ENCODE data around the gene POMZP3.
"Not testable (repeated sequence)": the region's sequence is repeated elsewhere in the genome, so short reads cannot be mapped to it uniquely, and the experiment has no call there.

DNA sequence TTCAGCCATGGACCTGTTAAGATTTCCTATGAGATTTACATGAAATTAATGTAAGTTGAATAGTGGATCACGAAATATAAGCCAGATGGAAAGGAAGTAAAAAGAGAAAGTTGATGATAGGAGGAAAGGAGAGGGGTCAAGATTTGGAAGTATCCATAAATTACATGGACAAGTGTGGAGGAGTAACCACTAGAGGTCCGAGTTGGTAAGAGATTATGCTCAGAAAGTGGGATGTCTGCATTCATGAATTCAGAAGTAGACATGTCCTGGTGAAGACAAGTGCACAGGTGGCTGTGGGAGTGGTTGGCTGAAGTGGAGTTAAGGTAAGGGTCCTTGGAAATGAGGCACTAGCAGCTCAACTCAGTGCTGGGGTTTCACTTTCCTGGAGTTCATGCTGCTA lies 29.3 kb upstream of the POMZP3 start:
- not testable (repeated sequence) for TF ChIP-seq POLR2A (IDR thresholded peaks at IDR 0.05; ENCODE audit: low read length); GATA1 (IDR thresholded peaks at IDR 0.05; ENCODE audit: low read depth, low read length)

All from erythroblast (primary cell).